Choroid plexus epithelial cell (primary cell): Measurements from ENCODE around the gene TRIM54.
"Not testable (repeated sequence)": the region's sequence is repeated elsewhere in the genome, so short reads cannot be mapped to it uniquely, and the experiment has no call there.

Experiments
- DNase-seq: peaks from one replicate; pipeline ENCODE4 v3.0.0-alpha.2; 2010; ENCODE audit warnings: low read depth
- H3K4me3 ChIP-seq: 2 replicates; pipeline ENCODE4 v1.5.1; 2011; ENCODE audit warnings: low read depth, mild to moderate bottlenecking, control low read depth, low read length, moderate library complexity
- TF ChIP-seq, protein P1 (sequence below): conservative IDR thresholded peaks from 2 replicates; pipeline ENCODE4 v1.5.1; 2011; ENCODE audit warnings: low read depth, mild to moderate bottlenecking, control low read depth, inconsistent platforms, low read length, moderate library complexity

TRIM54 gene

GRCh38 chr2:27347641-27348040 is 65.4 kb downstream of the TRIM54 start:
- TF ChIP-seq, protein P1, sequence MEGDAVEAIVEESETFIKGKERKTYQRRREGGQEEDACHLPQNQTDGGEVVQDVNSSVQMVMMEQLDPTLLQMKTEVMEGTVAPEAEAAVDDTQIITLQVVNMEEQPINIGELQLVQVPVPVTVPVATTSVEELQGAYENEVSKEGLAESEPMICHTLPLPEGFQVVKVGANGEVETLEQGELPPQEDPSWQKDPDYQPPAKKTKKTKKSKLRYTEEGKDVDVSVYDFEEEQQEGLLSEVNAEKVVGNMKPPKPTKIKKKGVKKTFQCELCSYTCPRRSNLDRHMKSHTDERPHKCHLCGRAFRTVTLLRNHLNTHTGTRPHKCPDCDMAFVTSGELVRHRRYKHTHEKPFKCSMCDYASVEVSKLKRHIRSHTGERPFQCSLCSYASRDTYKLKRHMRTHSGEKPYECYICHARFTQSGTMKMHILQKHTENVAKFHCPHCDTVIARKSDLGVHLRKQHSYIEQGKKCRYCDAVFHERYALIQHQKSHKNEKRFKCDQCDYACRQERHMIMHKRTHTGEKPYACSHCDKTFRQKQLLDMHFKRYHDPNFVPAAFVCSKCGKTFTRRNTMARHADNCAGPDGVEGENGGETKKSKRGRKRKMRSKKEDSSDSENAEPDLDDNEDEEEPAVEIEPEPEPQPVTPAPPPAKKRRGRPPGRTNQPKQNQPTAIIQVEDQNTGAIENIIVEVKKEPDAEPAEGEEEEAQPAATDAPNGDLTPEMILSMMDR = no peak
- no peak overlapping the region for H3K4me3 ChIP-seq
- no peak for DNase-seq

- no peak for DNase-seq
- TF ChIP-seq, protein P1 = no peak
- H3K4me3 ChIP-seq = no peak overlapping the region
Measured at GRCh38 chr2:27350106-27350693, 68.0 kb downstream of the TRIM54 start.

GRCh38 chr2:27351802-27352598 is 69.8 kb downstream of the TRIM54 start:
- TF ChIP-seq, protein P1 = no peak
- H3K4me3 ChIP-seq = no peak overlapping the region
- no peak for DNase-seq

DNA sequence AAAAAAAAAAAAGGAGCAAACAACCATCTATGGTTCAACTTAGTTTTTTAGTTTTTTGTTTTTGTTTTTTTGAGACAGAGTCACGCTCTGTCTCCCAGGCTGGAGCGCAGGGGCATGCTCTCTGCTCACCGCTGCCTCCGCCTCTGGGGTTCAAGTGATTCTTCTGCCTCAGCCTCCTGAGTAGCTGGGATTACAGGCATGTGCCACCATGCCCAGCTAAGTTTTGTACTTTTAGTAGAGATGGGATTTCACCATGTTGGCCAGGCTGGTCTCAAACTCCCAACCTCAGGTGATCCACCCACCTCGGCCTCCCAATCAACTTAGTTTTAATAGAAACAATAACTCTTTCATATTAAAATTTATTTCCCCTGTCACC is 71.1 kb downstream of the TRIM54 start:
- not testable (repeated sequence) for DNase-seq

GRCh38 chr2:27353762-27354596 is 71.8 kb downstream of the TRIM54 start:
- H3K4me3 ChIP-seq = no peak overlapping the region
- DNase-seq = peak; percentile 23
- TF ChIP-seq, protein P1 = no peak

More for the DNA sequence above, 71.1 kb downstream of the TRIM54 start:
- not testable (repeated sequence) for H3K4me3 ChIP-seq

DNA sequence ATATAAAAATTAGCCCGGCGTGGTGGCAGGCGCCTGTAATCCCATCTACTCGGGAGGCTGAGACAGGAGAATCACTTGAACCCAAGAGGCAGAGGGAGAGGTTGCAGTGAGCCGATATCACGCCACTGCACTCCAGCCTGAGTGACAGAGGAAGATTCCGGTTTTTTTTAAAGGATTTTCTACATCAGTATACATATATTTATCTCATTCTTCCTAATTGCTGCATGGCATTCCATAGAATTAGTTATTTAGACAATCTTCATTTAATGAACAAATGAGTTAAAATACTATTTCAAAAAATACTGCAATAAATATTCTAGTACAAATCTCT is 72.3 kb downstream of the TRIM54 start:
- DNase-seq = no peak

GRCh38 chr2:27356056-27356381 is 73.8 kb downstream of the TRIM54 start:
- peak; percentile 62 for DNase-seq
- TF ChIP-seq, protein P1 = no peak
- H3K4me3 ChIP-seq = peak overlapping the region; percentile 98

More for the DNA sequence above, 72.3 kb downstream of the TRIM54 start:
- TF ChIP-seq, protein P1 = no peak
- no peak overlapping the region for H3K4me3 ChIP-seq
